Neuron (in vitro differentiated cells): ENCODE measurements around the gene ZFP57.

ENCODE experiments used
- H2AFZ ChIP-seq: one replicate; pipeline ENCODE4 v1.6.1; 2013; ENCODE audit warnings: low read depth, mild to moderate bottlenecking, inconsistent platforms, low read length, moderate library complexity
- H3K27me3 ChIP-seq: one replicate; pipeline ENCODE4 v1.6.1; 2013; ENCODE audit warnings: low read length; ENCODE audit not compliant: insufficient read depth
- H3K36me3 ChIP-seq: one replicate; pipeline ENCODE4 v1.6.1; 2013; ENCODE audit warnings: low read length; ENCODE audit not compliant: insufficient read depth
- H3K4me1 ChIP-seq: one replicate; pipeline ENCODE4 v1.6.1; 2013; ENCODE audit warnings: low read length; ENCODE audit not compliant: insufficient read depth
- H3K4me3 ChIP-seq: 2 replicates; pipeline ENCODE4 v1.5.1; 2013; ENCODE audit warnings: mild to moderate bottlenecking, low read length, moderate library complexity
- H3K9me3 ChIP-seq: one replicate; pipeline ENCODE4 v1.6.1; 2013; ENCODE audit warnings: low read length

ZFP57 gene

DNA sequence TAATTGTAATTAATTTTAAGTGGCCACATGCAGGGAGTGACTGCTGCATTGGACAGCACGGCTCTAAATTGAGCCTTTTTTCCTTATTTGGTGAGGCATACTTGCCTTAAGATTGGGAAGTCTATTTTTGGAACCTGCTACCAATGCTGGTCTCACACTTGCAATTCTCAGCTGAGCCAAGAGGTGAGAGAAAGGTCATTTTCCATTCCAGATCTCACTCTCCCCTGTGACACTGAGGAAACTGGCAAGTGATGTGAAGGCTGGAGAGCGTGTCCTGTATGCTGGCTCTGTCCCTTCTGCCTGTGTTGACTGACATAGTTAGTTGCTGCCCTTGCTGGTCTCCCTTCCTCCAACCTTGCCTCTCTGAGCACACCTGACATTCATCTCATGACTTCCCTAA, 24.8 kb downstream of the ZFP57 start:
- Histone ChIP-seq H3K4me1 (no peaks in the 10 kb centered on the region), H3K27me3 (peaks cover 17% of the 10 kb centered on the region), H3K36me3 (no peaks in the 10 kb centered on the region), H2AFZ (no peak overlapping the region), H3K9me3 (no peaks in the 10 kb centered on the region), H3K4me3 (no peak overlapping the region)

- no peaks in the 10 kb centered on the region for H3K36me3 ChIP-seq
- peaks cover 17% of the 10 kb centered on the region for H3K27me3 ChIP-seq
- no peak overlapping the region for H2AFZ ChIP-seq
- no peaks in the 10 kb centered on the region for H3K9me3 ChIP-seq
- H3K4me3 ChIP-seq, result no peak overlapping the region
- H3K4me1 ChIP-seq, result no peaks in the 10 kb centered on the region
Observed at GRCh38 chr6:29655658-29656057, 25.3 kb downstream of the ZFP57 start.

DNA sequence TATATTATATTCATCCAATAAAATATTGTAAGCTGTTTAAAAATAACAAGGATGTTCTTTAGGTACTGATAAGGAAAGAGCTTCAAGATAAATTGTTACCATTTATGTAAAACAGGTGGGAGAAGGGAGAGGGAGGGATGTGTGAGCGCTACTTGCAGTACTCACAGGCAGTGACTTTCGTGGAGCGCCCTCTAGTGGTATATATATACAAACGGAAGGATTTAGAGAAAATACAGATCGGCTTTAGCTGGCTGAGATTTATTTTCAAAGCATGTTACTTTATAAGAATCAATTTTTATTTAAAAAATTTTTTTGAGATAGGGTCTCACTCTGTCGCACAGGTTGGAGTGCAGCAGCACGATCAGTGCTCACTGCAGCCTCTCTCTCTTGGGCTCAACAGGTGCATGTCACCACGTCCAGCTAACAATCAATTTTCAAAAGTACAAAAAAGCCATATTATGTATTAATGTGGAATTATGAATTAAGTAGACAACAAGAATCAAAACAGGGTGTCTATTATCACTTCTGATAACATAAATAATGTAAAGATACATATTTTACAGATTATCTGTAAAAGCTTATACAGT, 27.4 kb downstream of the ZFP57 start:
- Histone ChIP-seq H3K36me3 (no peaks in the 10 kb centered on the region), H3K27me3 (peaks cover 17% of the 10 kb centered on the region), H3K4me3 (no peak overlapping the region), H2AFZ (no peak overlapping the region), H3K9me3 (no peaks in the 10 kb centered on the region), H3K4me1 (no peaks in the 10 kb centered on the region)

GRCh38 chr6:29652198-29652584, 28.8 kb downstream of the ZFP57 start:
- H3K9me3 ChIP-seq, result no peaks in the 10 kb centered on the region
- no peak overlapping the region for H3K4me3 ChIP-seq
- no peaks in the 10 kb centered on the region for H3K36me3 ChIP-seq
- no peak overlapping the region for H2AFZ ChIP-seq
- H3K4me1 ChIP-seq, result no peaks in the 10 kb centered on the region
- peaks cover 17% of the 10 kb centered on the region for H3K27me3 ChIP-seq

DNA sequence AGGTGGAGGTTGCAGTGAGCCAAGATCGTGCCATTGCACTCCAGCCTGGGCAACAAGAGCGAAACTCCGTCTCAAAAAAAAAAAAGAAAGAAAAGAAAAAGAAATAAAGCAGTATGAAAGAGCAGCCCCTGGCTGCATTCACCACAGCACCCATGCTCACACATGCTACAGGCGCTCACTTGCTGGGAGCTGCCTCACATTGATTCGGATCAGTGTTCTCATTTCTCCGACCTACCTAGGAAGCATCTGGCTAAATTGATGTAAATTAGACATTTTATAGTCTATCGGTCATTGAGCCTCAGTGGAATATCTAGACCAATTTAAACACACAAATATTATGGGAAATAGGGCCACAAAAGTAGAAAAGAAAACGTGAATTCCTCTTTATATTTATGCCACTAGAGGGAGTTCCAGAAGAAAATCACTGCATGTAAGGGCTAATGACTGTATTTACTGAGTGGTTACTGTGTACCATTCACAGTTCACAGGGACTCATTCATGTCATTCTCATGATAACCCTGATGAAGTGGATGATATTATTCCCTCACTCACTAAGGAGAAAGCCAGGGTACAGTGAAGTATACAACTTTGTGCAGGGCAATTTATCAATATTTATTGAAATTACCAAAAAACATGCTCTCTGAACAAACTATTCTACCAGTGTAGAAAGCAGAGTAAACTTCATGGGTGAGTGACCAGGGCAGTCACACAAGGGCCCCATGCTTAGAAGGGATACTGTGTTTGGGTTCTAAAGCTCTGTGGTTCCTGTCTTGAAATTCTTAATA, 29.3 kb downstream of the ZFP57 start:
- no peaks in the 10 kb centered on the region for H3K9me3 ChIP-seq
- no peaks in the 10 kb centered on the region for H3K36me3 ChIP-seq
- H3K27me3 ChIP-seq, result peaks cover 11% of the 10 kb centered on the region
- H2AFZ ChIP-seq, result no peak overlapping the region
- H3K4me1 ChIP-seq, result no peaks in the 10 kb centered on the region
- no peak overlapping the region for H3K4me3 ChIP-seq

DNA sequence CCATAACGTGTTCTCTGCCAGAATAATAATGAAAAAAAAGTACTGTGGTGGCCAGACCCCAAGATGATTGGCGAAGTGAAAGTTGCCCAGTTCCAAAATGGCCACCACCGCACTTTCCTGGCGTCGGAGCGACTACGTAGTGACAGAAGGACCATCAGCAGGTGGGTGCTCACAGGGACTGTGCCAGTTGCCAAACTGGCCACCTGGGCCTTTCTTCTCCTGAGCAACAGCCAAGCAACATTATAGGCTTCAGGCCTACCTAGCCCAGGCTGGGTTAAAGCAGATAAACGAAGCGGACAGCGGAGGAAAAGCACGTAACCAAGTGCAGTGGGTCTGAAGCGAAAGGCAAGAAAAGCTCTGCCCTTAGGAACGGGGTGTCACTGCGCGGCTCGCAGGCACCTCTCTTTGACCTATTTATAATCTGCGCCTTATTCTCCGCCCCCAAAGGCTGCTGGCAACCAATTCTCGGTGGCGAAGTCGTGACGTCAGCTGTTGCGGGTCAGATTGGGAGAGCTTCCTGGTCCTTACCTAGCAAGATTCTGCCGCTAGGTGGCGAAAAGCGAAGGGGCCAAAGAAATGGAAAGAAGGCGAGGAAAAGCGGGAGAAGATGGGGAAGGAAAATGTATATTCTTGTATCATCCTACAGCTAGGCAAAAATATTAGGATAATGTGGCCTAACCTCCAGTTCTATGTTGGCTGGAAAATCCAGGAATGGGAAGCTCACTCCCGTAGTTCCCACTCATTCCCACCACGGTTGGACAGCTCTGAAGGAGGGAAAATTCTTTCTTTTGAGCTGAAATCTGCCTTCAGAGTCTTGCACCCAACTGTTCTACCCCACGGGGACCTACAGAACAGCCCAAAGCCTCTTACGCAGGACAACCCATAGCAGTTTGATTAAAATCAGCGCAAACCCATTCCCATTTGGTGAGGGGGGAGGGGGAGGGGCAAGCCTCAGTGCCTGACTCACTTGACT, 31.0 kb downstream of the ZFP57 start:
- Histone ChIP-seq H3K4me1 (no peaks in the 10 kb centered on the region), H2AFZ (peak overlapping the region; percentile 57), H3K4me3 (peak overlapping the region; percentile 55), H3K27me3 (peaks cover 2% of the 10 kb centered on the region), H3K36me3 (no peaks in the 10 kb centered on the region), H3K9me3 (no peaks in the 10 kb centered on the region)

- no peaks in the 10 kb centered on the region for H3K9me3 ChIP-seq
- no peak overlapping the region for H2AFZ ChIP-seq
- H3K4me1 ChIP-seq, result no peaks in the 10 kb centered on the region
- no peaks in the 10 kb centered on the region for H3K36me3 ChIP-seq
- no peak overlapping the region for H3K4me3 ChIP-seq
- H3K27me3 ChIP-seq, result no peaks in the 10 kb centered on the region
Observed at GRCh38 chr6:29647927-29648642, 32.9 kb downstream of the ZFP57 start.

- Histone ChIP-seq H3K4me3 (no peak overlapping the region), H2AFZ (no peak overlapping the region), H3K36me3 (no peaks in the 10 kb centered on the region), H3K4me1 (no peaks in the 10 kb centered on the region), H3K27me3 (no peaks in the 10 kb centered on the region), H3K9me3 (no peaks in the 10 kb centered on the region)
Observed at GRCh38 chr6:29641430-29642148, 39.4 kb downstream of the ZFP57 start.

DNA sequence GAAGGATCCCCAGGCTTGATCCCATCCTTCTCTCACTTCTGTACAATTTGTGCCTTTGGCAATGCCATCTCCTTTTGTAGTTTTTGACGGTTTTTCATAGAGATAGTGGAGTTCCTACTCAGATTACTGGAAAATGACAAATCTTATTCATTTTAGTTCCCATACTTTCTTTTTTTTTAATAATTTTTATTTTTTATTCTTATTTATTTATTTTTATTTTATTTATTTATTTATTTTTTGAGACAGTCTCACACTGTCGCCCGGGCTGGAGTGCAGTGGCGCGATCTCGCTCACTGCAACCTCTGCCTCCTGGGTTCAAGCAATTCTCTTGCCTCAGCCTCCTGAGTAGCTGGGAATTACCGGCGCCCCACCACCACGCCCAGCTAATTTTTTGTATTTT, 43.7 kb downstream of the ZFP57 start:
- no peaks in the 10 kb centered on the region for H3K27me3 ChIP-seq
- H3K9me3 ChIP-seq, result no peaks in the 10 kb centered on the region
- no peaks in the 10 kb centered on the region for H3K36me3 ChIP-seq
- H3K4me1 ChIP-seq, result peaks cover 3% of the 10 kb centered on the region
- no peak overlapping the region for H3K4me3 ChIP-seq
- no peak overlapping the region for H2AFZ ChIP-seq

DNA sequence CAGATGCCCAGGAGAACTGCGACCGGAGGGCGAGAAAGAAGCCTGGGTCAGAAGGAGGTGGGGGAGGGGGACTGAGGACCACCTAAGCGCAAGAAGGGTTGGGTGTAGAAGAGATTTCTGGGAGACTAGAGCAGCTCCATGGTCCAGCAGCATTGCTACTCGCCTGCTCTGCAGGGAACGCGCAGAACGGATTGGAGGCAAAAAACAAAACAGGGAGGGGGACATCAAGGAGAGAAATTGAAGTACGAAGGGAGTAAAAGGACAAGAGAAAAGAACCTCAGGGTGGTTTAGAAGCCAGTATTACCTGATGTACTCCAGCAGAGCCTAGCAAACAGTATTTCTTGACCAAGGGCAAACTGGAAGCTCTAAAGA, 47.4 kb downstream of the ZFP57 start:
- Histone ChIP-seq H3K9me3 (no peaks in the 10 kb centered on the region), H3K4me1 (peaks cover 22% of the 10 kb centered on the region), H2AFZ (peak overlapping the region; percentile 88), H3K4me3 (peak overlapping the region; percentile 58), H3K27me3 (no peaks in the 10 kb centered on the region), H3K36me3 (no peaks in the 10 kb centered on the region)

- no peaks in the 10 kb centered on the region for H3K36me3 ChIP-seq
- peak within 1 kb of the TSS; percentile 88 for H2AFZ ChIP-seq
- H3K4me1 ChIP-seq, result peaks cover 26% of the 10 kb centered on the region
- no peaks in the 10 kb centered on the region for H3K9me3 ChIP-seq
- H3K4me3 ChIP-seq, result peak within 1 kb of the TSS; percentile 58
- no peaks in the 10 kb centered on the region for H3K27me3 ChIP-seq
Observed at GRCh38 chr6:29632789-29633533, 48.0 kb downstream of the ZFP57 start, which contains the start of gene GABBR1. GABBR1 (minus strand) TSS chr6:29633183; CDS start chr6:29632385, 798 bp downstream.
